ENCODE results near the gene CXCL10.
A peak's percentile ranks its signal among the peaks of the same experiment; 100 is the strongest.

The CXCL10 gene

GRCh38 chr4:76022031-76022430, 1.3 kb downstream of the CXCL10 start:
- DNase-seq (ENCODE audit: low spot score), result no peak
- no peak for TF ChIP-seq CTCF (IDR thresholded peaks at IDR 0.05; ENCODE audit: extremely low read depth, missing control alignments)

- DNase-seq (ENCODE audit: low spot score), result no peak
- no peak for TF ChIP-seq CTCF (IDR thresholded peaks at IDR 0.05; ENCODE audit: extremely low read depth, missing control alignments)
Observed at GRCh38 chr4:76017056-76017686, 6.1 kb downstream of the CXCL10 start.

- no peak for TF ChIP-seq CTCF (IDR thresholded peaks at IDR 0.05; ENCODE audit: extremely low read depth, missing control alignments)
- DNase-seq (ENCODE audit: low spot score), result no peak
Observed at GRCh38 chr4:76016393-76016792, 6.9 kb downstream of the CXCL10 start.

- no peak for DNase-seq (ENCODE audit: low spot score)
- no peak for TF ChIP-seq CTCF (IDR thresholded peaks at IDR 0.05; ENCODE audit: extremely low read depth, missing control alignments)
Observed at GRCh38 chr4:76013540-76013939, 9.8 kb downstream of the CXCL10 start.

- no peak for DNase-seq (ENCODE audit: low spot score)
- TF ChIP-seq CTCF (IDR thresholded peaks at IDR 0.05; ENCODE audit: extremely low read depth, missing control alignments), result no peak
Observed at GRCh38 chr4:76012388-76012801, 10.9 kb downstream of the CXCL10 start.

- peak; percentile 63 for DNase-seq (ENCODE audit: low spot score)
- no peak for TF ChIP-seq CTCF (IDR thresholded peaks at IDR 0.05; ENCODE audit: extremely low read depth, missing control alignments)
Observed at GRCh38 chr4:76011700-76012387, 11.5 kb downstream of the CXCL10 start.

GRCh38 chr4:76011018-76011670, 12.2 kb downstream of the CXCL10 start:
- no peak for TF ChIP-seq CTCF (IDR thresholded peaks at IDR 0.05; ENCODE audit: extremely low read depth, missing control alignments)
- DNase-seq (ENCODE audit: low spot score), result no peak
